GF-D8 (cell line): Measurements from ENCODE around the gene AMMECR1.
"Not testable (repeated sequence)": the region's sequence is repeated elsewhere in the genome, so short reads cannot be mapped to it uniquely, and the experiment has no call there.

Experiments
- DNase-seq: peaks from one replicate; lab custom pipeline; 2025; lab: John Stamatoyannopoulos, UW

AMMECR1 gene

GRCh38 chrX:110317820-110318663 lies at the start of gene AMMECR1:
Gene AMMECR1 (minus strand): TSS chrX:110318085. CDS start chrX:110318071, 14 bp downstream.
- DNase-seq: peak; percentile 40

- DNase-seq: no peak
Measured at GRCh38 chrX:110363244-110363643, 45.4 kb upstream of the AMMECR1 start.

- DNase-seq: no peak
Measured at GRCh38 chrX:110359273-110359672, 41.4 kb upstream of the AMMECR1 start.

- no peak for DNase-seq
Measured at GRCh38 chrX:110358548-110358947, 40.7 kb upstream of the AMMECR1 start, which contains the start of gene RTL9. Gene RTL9 (plus strand): TSS chrX:110358848. CDS start chrX:110450618, 91,770 bp downstream.

DNA sequence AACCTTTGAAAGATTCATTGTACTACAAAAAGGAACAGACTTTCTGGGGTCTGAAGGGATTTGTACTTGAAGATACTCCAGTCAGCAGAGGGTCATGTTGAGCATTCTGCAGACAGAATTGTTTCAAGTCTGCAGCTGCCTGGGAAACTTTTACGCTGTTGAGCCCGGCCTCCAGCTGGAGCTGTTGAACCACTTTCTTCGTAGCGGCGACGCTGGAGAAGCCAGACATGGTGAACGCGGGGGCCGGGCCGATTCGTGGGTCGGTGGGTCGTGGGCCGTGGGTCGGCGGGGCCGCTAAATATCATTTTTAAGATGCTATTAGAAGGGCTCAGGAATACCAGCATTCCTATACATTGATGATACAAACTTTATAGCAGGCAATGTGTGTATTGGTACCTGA lies 28.8 kb upstream of the AMMECR1 start:
- DNase-seq: no peak

- no peak for DNase-seq
Measured at GRCh38 chrX:110341189-110342035, 23.5 kb upstream of the AMMECR1 start.

GRCh38 chrX:110338935-110339334 lies 21.1 kb upstream of the AMMECR1 start:
- no peak for DNase-seq

GRCh38 chrX:110333458-110333857 lies 15.6 kb upstream of the AMMECR1 start:
- DNase-seq: not testable (repeated sequence)

GRCh38 chrX:110331444-110332030 lies 13.7 kb upstream of the AMMECR1 start:
- no peak for DNase-seq

GRCh38 chrX:110328613-110329012 lies 10.7 kb upstream of the AMMECR1 start:
- DNase-seq: not testable (repeated sequence)

DNA sequence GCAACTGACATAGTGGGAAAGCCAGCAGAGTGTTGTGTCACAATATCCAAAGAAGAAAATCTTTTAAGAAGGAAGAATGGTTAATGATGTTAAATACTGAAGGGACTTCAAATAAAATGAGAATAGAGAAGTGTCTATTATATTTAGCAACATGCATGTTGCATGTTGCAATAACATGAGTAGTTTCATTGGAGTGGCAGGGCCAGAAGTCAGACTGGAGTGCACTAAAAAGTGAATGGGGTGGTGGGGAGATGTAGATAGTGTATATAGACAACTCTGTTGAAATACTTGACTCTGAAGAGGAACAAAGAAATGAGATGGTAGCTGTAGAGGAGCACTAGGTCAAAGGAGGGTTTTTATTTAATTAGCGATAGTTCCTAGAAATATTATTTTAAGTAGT lies 9.5 kb upstream of the AMMECR1 start:
- DNase-seq: peak; percentile 0

- DNase-seq: no peak
Measured at GRCh38 chrX:110326712-110327111, 8.8 kb upstream of the AMMECR1 start.

DNA sequence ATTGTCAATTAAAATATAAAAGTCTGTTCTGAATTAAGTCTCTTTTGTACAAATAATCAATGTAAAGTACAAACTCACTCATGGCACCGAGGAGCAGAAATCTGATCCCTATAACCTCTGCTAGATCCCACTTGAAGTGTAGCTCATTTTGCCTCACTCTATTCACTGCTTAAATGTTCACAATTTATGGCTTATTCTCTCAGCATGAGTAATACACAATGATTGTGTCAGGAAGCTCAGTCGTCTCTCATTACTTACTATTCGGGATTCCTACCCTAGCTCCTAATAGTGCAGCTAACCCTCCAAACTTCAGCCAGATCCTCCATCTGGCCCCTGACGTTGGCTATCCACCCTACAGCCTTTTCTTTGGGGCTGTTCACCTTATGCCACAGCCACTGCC lies 4.7 kb upstream of the AMMECR1 start:
- DNase-seq: no peak

DNA sequence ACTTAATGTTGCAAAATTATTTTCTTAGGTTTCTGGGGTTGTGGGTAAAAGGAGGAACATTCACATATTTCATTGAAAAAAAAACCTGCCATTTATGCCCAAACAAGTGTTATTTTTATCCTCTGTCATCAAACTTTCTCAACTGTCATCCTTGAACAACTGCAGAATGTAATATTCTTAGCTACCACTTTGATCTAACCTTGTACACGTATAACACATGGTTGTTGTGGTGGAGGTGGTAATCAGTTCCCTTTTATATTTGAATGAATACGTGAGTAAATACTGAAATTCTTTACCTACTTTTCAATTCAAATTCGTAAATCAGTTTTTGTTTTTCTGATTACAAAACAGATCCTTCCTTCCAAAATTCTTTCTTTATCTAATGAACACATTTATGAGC lies 3.8 kb upstream of the AMMECR1 start:
- DNase-seq: no peak

- no peak for DNase-seq
Measured at GRCh38 chrX:110321081-110321480, 3.2 kb upstream of the AMMECR1 start.

DNA sequence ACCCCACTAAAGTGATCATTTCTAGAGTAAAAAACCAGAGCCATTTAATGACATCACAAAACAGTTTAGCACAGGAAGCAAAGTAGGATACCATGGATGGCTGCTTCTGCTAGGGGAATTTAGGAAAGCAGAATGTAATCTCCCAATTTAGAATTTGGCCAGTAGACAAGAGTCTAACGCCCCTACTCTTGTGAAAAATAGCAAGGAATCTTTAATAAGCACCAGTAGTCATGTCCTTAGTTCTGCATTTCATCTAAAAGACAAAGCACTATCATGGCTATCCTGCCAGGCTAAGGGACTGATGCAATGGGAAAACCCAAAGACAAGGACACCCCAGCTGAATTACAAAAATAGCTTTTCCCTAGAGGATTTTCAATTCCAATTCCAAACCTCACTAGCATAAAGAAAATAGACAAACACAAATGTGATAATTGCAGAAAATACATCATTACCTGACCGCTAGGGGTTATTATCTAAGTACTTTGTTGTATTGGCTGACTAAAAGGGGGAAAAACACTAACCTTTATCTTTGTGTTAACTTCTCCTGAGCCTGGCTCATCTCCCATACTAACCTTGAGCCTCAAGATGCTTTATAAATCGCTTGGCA lies 2.6 kb upstream of the AMMECR1 start:
- no peak for DNase-seq

DNA sequence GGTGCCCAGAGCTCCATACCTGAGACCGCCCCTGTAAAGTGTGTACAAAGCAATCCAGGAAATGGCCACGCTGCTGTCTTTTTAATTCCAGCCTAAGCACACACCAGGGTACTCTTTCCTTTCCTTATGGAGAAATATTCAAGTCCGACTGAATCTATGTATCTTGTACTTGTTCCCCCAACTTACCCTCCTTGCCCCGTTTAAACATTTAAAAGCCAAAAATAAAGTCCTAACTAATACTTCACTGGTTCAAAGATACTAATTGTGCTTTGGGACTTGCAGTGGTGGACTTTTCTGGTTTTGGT lies 731 bp upstream of the AMMECR1 start:
- no peak for DNase-seq

DNA sequence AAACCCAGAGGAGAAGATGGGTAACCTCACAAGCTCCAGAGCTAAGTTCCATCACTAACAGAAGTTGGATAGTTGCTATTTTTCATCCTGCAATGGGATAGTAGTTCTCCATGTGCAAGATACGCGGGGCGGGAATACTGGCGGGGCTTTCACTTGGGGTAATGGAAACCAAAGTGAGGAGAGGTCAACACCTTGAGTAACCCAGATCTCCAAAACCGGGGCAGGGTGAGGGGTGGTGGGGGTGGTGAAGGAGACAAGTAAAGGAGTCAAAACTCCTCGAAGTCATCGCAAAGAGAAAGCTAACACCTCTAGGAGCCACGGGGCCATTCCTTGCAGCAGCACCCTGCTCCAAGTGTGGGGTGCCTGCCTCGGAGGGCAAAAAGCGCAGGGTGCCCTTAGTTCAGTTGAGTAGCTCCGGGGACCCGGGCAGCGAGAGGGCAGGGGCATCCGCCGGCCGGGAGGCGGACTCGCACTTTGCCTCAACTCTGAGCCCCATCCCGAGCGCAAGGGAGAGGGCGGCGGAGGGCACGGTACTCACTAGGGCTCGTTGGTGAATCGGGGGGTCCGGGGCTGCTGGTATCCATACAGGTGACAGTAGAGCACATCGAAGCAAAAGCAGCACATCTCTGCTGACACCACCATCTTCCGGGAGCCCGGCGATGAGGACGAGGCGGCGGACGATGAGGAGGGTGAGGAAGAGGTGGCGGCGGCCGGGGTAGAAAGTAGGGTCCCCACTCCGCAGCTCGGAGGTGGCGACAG lies 645 bp downstream of the AMMECR1 start:
- DNase-seq: no peak

GRCh38 chrX:110316351-110317060 lies 1.4 kb downstream of the AMMECR1 start:
- DNase-seq: peak; percentile 0

DNA sequence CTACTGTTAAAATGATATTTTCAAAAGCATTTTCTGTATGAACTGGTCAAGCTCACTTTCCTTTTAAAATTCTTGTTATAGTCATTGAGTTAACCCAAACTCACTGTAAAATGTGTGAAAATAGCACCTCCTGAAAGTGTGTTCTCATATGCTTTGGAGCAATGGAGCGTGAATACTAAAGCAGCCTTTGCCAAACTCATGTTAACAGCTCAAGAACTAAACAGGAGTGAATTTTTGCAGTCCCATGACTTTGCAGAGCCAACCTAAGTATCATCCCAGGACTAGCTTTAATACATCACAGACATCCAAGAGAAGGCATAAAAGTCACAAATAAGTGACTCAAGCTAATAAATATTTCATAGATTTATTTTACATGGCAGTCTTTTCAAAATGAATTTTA lies 2.3 kb downstream of the AMMECR1 start:
- DNase-seq: no peak
